NCI-H510A treated with DMSO at 0.1 percent for 48 hours (cell line): ENCODE results near the gene CREG2.
"Not testable (repeated sequence)": the region's sequence is repeated elsewhere in the genome, so short reads cannot be mapped to it uniquely, and the experiment has no call there.

Experiments
- DNase-seq: peaks from one replicate; lab custom pipeline; 2025; lab: John Stamatoyannopoulos, UW

CREG2 gene

DNA sequence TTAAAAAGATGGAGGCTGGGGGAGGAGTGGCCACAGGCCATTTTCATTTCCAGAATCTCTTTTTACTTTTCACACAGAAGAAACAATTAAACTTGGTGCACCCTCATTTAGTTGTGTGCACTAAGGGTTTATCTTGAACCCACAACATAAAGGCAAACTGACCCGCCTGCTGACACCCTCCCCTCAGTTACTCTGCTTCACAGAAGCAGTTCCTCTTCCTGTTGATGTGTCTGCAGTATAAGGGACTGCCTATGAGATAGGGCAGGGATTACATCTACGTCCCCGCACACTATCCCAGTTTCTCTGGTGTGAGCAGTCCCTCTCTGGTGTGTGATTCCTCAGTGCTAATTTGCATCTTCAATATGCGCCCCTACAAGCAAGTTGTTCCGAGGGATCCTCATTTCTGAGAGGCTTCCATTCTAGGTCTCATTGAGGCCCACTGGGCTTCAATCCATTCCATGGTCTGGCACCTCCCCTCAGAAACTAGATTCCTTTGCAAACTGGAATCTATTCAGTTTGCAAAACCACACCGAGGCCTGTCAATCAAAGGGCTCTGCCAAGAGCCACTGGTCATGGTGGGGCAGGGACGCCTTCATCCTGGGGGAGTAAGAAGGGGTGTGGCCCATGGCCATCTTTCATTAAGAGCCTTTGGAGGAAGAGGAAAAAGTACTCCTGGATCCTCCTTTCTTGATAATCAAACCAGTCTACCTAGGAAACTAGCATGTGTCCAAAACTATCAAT, 12.3 kb downstream of the CREG2 start:
- no peak for DNase-seq

DNA sequence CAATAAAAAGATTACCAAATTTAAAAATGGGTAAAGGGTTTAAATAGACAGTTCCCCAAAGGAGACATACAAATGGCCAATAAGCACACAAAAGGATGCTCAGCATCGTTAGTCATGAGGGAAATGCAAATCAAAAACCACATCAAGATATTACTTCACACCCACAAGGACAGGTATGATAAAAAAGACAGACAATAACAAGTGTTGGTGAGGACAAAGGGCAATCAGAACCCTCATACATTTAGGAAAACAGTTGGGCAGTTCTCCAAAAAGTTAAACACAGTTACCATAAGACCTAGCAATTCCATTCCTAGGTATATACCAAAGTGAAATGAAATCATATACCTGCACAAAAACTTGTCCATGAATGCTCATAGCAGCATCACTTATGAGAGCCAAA, 14.5 kb downstream of the CREG2 start:
- DNase-seq, result no peak

DNA sequence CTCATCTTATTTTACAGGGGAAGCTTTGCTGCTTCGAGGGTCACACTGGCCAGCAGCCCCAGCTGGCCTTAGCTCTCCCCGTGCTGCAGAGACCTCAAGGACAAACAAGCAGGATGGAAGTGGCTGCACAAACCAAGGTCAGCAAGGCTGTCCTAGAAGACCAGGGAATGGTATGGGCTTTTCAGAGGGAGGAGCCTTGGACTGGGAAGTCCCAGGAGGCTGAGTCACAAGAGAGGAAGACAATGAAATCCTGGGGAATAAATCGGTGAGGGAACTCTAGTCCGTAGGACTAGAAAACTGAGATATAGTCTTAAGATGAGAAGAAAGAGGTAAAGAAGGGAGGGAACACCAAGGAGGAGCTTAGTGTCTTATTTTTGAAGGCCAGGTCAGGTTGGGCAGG, 15.7 kb downstream of the CREG2 start:
- no peak for DNase-seq

DNA sequence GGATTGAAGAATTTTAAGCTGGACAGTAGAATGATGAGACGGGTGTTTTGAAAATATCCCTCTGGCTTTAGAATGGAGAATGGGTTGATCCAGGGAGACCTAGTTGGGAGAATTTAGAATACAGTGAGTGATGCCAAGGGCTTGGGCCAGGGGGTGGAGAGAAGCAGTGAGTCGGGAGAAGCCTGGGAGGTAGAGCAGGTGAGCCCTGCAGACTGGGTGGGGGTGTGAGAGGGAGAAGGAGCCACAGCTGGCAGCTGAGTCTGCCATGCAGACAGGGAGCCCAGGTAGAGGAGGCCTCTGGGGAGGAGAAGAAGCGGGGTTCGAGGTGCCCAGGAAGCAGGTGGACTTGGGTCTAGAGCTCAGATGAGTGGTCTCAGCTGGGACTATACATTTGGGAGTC, 18.2 kb downstream of the CREG2 start:
- DNase-seq, result no peak

DNA sequence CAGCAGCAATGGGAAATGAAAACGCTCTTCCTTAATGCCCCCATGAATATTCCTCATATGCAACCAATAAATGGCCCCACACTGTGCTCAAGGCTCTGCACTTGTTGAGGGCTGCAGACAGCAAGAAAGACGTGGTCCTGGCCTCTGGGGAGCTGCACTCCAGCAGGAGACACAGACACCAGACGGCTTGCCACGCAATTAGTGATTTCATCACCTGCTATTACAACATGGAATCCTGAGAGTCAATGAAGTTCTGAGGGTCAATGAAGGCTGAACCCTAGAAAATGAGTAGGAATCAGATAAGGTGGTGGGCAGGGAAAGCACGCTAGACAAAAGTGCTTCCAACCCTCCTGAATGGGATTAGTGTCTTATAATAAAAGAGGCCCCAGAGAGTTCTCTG, 18.9 kb downstream of the CREG2 start:
- DNase-seq, result no peak

DNA sequence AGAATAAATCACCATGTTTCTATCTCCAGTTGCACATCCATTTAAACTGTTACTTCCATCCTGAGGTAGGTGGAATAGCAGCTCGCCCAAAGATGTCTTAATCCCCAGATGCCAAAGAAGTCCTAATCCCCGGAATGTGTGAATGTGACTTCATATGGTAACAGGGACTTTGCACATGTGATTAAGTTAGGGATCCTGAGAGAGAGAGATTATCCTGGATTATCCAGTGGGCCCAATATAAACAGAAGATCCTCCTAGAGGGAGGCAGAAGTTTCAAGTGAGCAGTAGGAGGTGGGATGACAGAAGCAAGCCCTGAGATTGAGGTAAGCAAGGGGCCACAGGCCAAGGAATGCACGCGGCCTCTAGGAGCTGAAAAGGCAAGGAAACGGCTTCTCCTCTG, 19.8 kb downstream of the CREG2 start:
- no peak for DNase-seq

DNA sequence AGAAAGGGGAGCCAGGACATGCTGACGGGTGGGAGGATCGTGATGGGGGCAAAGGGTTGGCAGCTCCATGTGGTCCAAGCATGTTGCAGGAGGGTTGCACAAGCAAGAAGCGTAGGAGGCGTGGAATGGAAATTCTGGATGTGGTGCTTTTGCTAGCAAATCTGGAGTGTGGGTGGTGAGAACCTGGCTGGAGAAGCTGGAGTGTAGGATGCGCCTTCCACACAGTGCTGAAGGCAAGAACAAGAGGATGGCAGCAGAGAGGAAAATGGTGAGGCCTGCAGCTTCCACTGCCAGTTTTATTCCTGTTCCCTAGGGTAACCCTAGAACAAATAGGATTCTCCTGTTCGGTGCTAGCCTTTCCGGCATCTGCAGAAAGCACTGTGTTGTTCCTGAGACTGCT, 22.4 kb downstream of the CREG2 start:
- DNase-seq, result no peak

DNA sequence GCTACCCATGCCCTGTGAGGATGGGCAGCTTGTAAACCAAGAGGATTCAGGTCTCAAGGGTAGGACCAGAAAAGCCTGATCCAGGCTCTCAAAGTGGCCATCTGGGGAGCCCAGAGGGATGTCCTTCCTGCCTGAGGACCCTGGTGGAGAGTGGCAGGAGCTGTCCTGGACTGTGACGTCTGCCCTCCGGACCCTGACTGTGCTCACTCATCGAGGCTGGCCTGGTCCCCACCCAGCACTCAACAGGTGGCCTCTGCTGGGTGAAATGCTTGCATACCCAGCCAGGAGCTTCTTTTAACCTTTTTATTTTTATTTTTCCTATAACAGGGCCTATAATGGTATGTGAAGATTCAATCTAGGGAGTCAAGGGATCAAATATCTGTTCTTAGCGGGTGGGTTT, 24.5 kb downstream of the CREG2 start:
- no peak for DNase-seq

DNA sequence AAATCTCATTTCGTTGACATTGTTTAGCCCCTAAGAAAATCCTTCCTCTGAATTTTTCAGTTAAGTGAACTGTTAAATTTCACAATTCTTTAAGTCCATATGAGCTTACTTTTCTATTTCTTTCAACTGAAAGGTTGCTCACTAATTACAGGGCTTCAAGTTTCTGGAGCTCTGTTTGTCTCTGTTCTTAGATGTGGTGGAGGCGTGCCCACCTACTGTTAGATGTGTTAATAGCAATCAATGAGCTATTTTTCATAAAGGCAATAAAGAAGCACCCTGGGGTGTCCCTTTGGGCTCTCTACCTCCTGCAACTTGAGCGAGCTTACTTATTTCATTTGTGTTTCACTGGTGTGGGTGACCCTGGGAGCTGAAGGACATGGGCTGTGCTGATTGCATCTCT, 25.0 kb downstream of the CREG2 start:
- DNase-seq, result no peak

DNA sequence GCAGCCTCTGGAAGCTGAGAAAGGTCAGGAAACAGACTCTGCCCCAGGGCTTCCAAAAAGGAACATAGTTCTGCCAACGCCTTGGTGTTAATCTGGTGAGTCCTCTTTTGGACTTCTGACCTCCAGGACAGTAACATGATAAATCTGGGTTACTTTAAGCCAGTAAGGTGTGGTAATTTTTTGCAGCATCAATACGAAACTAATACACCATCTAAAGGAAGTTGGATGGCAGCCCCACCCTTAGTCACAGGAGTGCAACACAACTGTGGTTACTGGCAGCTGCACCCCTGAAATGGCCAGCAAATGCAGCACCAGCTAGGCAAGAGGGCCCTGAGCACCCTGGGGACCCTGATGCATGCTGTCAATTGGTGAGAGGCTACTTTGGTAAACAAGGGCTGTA, 25.8 kb downstream of the CREG2 start:
- DNase-seq, result no peak

DNA sequence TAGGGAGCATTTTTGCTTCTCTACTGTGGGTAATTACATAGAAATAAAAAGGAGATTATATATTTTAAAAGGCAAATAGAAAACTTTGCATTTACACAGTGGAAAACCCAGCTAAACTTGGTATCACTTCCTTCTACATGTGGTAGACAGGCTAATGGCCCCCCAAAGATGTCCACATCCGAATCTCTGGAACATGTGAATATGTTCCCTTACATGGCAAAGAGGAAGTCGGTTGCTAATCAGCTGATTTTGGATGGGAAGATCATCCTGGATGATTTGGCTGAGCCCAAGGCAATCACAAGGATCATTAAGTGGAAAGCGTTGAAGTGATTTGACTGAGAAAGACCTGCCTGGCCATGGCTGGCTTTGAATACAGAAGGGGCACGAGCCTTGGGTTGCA, 26.2 kb downstream of the CREG2 start:
- no peak for DNase-seq

DNA sequence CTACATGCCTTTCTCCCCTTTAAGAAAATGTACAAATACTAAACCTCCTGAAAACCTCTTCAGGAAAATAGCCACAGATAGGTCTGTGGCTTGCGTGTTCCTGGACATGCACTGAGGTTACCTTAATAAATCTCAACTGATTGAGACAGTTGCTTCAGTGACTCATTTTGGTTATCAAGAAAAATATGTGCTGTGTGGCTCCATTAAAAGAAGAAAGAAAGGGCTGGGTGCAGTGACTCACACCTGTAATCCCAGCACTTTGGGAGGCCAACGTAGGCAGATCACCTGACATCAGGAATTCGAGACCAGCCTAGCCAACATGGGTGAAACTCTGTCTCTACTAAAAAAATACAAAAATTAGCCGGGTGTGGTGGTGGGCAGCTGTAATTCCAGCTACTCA, 27.1 kb downstream of the CREG2 start:
- DNase-seq, result no peak

DNA sequence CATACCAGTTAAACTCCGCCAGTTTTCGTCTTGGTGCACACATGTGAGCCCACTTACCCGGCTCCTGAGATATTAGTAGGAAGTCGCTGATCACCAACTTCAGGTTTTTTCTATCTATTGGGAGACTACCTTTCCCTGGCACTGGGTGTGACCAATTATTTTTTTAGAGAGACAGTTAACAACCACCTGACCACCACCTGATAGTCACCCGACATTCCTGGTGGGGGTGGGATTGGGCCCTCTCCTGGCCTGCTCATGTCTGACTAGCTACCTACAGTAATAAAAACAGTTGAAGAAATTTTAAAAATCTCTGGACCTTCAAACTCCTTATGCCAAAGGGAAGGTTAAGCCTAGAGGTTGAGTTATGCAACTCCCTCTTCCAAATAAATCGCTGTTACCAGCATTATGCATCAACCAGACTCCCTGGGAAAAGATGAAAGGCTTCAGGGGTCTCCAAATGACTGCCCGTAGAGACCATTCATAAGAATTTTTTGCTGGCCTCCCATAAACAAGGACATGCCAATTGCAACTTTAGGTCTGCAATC, 27.8 kb downstream of the CREG2 start:
- no peak for DNase-seq

DNA sequence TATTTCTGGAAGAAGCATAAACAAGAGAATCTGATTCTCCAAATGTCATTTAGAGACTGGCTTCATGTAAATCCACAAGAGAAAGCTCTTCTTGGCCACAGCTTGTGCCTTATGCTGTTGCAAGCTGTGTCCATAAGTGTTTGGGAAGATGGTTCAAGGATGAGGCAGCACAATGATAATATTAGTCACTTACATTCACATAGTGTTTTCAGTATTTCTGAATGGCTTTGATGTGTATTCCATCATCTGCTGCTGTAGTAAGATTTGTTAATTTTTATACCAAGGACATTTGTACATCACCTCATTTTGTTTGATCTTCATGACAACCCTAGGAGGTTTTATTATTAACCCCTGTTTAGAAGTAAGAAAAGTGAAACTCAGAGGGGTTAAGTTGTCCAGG, 29.9 kb downstream of the CREG2 start:
- DNase-seq, result no peak

DNA sequence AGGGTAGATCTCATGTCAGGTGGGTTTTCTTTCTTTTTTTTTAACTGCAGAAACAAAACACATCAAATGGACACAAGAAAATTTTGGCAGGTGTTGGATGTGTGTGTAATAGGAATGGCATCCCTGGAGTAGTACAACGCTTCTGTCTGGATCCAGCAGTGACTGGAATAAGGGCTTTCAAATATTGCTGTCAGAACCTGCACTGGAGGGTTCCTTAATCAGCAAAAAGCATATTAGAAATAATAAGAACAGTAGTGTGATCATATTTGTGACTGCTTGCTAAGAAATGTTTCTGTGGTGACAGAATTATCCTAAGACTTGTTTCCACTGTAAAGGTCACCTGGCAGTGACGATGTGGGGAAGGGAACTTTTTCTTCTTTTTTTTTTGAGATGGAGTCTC, 30.8 kb downstream of the CREG2 start:
- DNase-seq, result no peak

DNA sequence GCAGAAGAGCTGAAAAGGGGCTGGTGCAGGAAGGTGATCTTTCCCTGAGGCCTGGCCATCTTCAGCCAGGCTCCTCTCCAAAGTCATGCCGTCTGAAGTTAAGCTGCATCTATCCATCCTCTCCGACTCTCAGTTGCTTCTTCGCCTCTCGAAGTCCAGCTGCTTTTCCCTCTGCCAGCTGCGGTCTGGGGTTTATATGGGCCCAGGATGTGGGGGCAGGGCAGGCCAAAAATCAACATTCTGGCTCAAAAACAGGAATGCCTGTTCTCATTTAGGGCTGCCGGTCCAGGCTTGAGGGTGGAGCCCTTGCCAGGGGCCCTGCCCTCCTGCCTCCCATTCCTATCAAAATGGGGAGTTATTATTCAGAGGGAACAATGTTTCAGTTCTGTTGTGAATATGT, 31.2 kb downstream of the CREG2 start:
- no peak for DNase-seq

DNA sequence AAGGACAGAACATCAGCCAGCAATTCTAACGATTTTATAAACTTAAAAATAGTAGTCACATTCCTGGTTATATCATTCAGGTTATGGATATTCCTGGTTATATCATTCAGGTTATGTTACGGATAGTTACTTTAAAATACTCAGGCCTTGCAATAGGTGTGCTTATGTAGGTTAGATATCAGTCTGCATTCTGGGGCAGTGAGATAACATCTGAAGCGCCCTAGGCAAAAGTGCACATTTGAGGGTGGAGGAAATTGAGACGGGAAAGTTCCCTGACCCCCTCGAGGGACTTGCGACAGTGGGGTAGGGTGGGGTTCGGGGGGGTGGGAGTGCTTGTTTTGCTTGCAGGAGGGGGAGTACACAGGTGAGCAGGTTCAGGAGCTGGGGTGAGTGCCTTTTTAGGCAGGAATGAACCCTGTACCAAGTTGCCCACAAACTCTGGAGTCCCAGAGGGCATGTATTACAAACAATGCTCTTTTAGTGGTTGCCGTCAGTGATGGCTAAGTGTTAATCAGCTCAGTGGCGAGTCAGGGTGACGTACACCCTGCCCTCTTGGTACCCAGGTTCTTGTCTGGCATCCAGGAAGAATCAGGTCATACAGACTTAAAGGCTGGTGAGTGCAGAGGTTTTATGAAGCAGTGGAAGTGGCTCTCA, 31.8 kb downstream of the CREG2 start:
- no peak for DNase-seq

DNA sequence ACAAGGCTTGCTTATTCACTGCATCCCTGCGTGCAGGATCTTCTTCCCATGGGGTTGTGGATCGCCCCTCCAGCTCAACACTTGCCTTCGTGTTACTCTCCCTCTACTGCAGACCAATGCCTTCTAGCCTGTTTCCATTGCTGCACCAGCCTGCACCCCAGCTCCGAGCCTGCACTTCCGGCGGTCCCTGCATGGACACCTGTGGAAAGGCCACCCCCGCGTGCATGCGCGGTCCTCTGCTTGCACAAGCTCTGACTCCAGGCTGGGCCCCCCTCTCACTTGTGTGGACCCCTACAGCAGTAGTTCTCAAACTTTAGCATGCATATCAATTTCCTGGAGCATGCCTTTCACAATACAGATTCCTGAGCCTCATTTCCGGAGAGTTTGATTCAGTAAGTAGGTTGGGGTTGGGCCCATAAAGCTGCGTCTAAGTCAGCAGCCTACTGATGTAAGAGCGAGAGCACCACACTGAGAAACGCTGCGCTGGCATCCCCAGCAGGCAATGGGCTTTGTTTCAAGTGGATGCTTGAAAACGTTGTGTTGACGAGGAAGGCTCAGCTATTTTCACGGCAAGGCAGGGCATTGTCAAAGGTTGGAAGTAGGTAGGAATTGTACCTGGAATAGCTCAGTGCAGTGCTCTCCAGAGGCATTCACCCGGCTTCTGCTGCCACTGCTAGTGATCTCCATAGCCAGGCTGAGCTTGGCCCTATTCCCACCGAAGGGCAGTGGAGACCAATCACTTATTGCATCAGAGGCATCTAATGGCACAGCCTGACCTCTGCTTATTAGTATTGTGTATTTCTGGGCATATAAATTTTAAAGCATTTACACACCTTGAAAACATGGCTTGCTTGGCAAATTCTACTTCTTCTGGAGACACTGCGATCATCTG, 32.6 kb downstream of the CREG2 start:
- DNase-seq, result no peak

DNA sequence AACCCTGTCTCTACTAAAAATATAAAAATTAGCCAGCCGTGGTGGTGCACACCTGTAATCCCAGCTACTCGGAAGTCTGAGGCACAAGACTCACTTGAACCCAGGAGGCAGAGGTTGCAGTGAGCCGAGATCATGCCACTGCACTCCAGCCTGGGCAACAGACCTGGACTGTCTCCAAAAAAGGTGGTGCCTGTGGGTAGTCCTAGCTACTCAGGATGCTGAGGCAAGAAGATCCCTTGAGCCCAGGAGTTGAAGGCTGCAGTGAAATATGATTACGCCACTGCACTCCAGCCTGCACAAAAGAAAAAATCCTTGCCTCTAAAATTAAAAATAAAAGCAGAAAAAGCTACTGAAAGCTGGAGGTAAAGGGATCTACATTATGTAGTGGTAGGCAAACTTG, 34.7 kb downstream of the CREG2 start:
- DNase-seq, result not testable (repeated sequence)

DNA sequence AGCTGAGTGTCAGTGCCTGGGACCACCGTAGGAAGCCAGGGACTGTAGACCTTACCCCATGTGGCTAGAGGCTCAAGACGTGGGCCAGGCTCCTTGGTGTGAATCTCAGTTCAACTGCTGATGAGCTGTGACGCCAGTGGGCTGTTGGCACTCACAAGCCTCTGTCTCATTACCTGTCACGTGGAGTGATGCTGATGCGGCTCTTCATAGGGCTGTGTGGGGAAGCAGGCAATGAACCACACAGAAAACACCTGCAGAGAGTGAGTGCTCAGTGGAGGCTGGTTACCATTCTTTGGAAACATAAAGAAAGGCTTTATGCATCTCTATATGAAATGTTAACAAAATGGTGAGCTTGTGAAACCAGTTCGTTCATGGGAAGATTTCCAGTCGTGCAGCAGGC, 36.1 kb downstream of the CREG2 start:
- no peak for DNase-seq

DNA sequence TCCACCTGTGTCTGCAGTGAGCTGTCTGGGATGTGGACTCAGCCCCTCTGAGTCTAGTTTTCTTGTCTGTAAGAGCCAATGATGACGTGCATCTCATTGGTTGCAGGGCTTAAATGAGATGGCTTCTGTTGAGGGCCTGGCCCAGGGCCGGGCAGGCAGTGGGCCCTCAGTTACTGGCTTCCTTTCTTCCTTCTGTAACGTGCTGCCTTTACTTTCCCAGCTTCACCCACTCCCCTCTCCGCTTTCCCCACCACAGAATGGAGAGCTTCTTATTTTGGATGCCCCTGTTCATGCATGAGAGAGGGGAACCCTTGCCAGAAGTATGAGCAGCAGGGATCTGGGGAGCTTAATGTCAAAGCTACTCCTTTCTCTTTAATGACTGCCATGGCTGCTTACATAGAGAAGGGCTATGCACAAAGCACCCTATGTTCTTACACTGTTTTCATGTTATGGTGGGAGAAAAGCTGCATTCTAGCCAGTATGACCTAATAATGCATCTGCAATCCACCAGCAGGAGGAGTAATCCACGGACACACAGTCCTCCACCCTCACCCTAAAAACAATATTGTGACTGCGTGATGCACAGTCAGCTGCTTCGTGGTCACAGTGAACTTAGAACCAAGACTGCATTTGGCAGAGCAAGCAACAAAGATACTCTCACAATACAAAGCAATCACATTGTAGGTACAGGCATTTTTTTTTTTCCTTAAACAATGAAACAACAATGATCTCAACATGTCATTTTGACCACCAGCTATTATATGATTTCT, 37.2 kb downstream of the CREG2 start:
- no peak for DNase-seq

DNA sequence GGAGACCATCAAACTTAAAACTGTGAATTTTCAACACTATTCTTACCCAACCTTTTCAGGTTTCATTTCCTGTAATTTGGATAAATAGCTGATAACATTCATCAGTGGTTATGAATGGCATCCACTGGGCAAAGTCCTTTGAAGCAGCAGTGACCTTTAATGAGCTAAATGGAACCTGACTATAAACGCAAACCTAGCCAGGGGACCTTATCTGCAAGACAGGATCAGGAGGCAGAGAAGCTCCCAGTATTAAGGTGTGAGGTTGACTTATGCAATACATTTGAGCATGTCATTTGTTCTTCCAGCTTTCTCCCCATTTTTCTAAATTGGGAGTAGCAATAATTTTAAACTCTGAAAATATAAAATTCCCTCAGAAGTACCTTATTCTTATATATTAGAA, 38.4 kb downstream of the CREG2 start:
- no peak for DNase-seq
